Gastroesophageal sphincter (tissue), 4 donors: Measurements from ENCODE around the gene EPC2. TPM values are rescaled to one million over a fixed set of nuclear protein-coding genes. Genes with fewer than 3 reads are reported as not detected.
"Not testable (repeated sequence)": the region's sequence is repeated elsewhere in the genome, so short reads cannot be mapped to it uniquely, and the experiment has no call there.

ENCODE experiments used
- ATAC-seq: fragments of 150-250 bp; one replicate; pipeline ENCODE4 v1.9.1; 2016; ENCODE audit warnings: mild to moderate bottlenecking, moderate library complexity
- H3K27ac ChIP-seq, 4 donors: fragments of 200-600 bp; sonication (generic) in 3 of 4; 1 replicate in 3 of 4; 2 replicates in 1 of 4; pipeline ENCODE4 v1.5.1; 2016 to 2019
- H3K27me3 ChIP-seq: fragments of 200-600 bp; sonication (generic); one replicate; pipeline ENCODE4 v1.5.1; 2019
- H3K36me3 ChIP-seq, 2 donors: fragments of 200-600 bp; sonication (generic); one replicate each; pipeline ENCODE4 v1.5.1; 2019; ENCODE audit warnings: control low read depth in 1 of 2
- H3K4me1 ChIP-seq, 3 donors: fragments of 200-600 bp; sonication (generic); 1 replicate in 2 of 3; 2 replicates in 1 of 3; pipeline ENCODE4 v1.5.1; 2016 to 2019; ENCODE audit warnings: control low read depth in 2 of 3
- H3K4me3 ChIP-seq, 2 donors: fragments of 200-600 bp; sonication (generic); one replicate each; pipeline ENCODE4 v1.5.1; 2019; ENCODE audit warnings: mild to moderate bottlenecking in 1 of 2, moderate library complexity in 1 of 2
- H3K9me3 ChIP-seq, 3 donors: fragments of 200-600 bp; sonication (generic); one replicate each; pipeline ENCODE4 v1.5.1; 2017 to 2019; ENCODE audit warnings: control low read depth in 2 of 3
- EP300 ChIP-seq: sonication (generic); formaldehyde crosslinking; IDR thresholded peaks from one replicate; pipeline ENCODE4 v1.6.1; 2017; ENCODE audit warnings: antibody characterized with exemption, mild to moderate bottlenecking
- POLR2A ChIP-seq, 2 donors: fragments of 450-650 bp; IDR thresholded peaks; one replicate each; pipeline ENCODE4 v1.6.1; 2017; ENCODE audit warnings: antibody characterized with exemption in 2 of 2, mild to moderate bottlenecking in 2 of 2, moderate library complexity in 1 of 2
- POLR2AphosphoS5 ChIP-seq: sonication (generic); formaldehyde crosslinking; IDR thresholded peaks from one replicate; pipeline ENCODE4 v1.6.1; 2017; ENCODE audit warnings: antibody characterized with exemption
- WGBS, 2 donors: methylation state at CpG; one replicate each; pipeline ENCODE4 v1.1.5; 2018; ENCODE audit warnings: low coverage in 1 of 2; 5-methylcytosine and 5-hydroxymethylcytosine counted together
- total RNA-seq, 4 donors: library from RNA; depleted of rRNA; stranded (reverse); fragments of >200 nt; gene quantifications; one replicate each; pipeline ENCODE4 v1.1.0, GENCODE V29; 2016
- TF ChIP-seq, protein P1 (sequence below), 4 experiments: fragments of 200-600 bp in 2 of 4; fragments of 450-650 bp in 2 of 4; sonication (generic) in 1 of 4; IDR thresholded peaks; one replicate each; pipeline ENCODE4 v1.5.1; 2017 to 2019; ENCODE audit warnings: antibody characterized with exemption in 4 of 4, mild to moderate bottlenecking in 2 of 4, moderate library complexity in 2 of 4

The EPC2 gene
- total RNA-seq, 4 donors from 2014 or later: 25.4 to 38.4 (median 30.7) TPM

DNA sequence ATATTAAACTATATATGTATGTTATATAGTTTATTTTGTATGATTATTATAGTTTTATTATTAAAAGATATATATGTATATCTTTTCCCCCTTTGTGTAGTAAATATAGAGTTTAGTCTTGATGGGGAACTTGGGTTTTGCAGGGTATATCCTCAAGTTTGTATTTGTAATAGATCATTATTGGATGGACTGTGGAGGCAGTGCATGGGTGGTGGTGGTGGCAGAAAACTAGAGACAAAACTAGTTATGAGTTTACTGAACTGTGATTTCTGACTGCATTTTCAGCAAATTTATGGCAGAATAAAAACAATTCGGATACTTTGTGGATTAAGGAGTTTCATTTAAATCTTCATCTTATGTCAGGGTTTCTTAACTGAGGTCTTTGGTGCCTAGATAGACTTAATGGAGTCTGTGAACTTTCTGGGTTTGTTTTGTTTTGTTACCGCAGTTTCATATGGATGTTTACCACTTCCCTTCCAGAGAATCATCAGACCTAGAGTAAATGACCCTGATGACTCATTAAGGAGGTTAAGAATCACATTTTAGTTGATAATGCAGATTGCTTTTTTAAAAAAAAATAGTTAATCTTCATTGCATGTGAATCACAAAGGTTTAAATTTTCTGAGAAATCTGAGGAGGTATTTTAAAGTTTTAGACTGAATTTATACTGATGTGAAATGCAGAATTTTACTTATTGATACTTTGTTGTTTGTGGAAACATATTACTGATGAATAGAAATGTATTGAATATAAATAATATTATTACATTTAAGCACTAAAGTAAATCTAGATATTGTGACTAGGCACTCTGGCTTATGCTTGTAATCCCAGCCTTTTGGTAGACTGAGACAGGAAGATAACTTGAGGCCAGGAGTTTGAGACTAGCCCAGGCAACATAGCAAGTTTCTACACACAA lies 14.5 kb downstream of the EPC2 start:
- H3K27ac ChIP-seq: no peak overlapping the region
- WGBS, 2 donors: 43 to 49% methylated on average over 2 of the region's 2 CpGs
- no peaks in the 10 kb centered on the region for H3K36me3 ChIP-seq
- no peaks in the 10 kb centered on the region for H3K27me3 ChIP-seq
- no peak for TF ChIP-seq POLR2A (IDR thresholded peaks at IDR 0.05)
- peaks cover 6 to 67% (median 11%) of the 10 kb centered on the region in 3 donors for H3K4me1 ChIP-seq
- no peaks in the 10 kb centered on the region for H3K9me3 ChIP-seq
- no peak overlapping the region for H3K4me3 ChIP-seq
- no peak for ATAC-seq

DNA sequence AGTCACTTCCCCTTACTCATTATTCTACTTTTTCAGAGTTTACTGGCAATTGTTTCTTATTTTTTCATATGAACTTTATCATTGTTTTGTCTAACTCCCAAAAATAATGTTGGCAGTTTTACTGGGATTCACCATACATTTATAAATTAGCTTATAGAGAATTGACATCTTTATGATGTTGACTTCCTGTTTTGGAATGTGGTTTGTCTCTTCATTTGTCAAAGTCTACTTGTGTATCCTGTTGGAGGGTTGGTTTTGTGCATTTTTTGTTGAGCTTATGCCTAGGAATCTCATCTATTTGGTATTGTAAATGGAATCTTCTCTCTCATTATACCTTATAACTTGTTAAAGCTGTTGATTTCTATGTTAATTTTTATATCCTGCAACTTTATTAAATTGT lies 16.4 kb downstream of the EPC2 start:
- Histone ChIP-seq H3K4me1 (peaks cover 6 to 48% (median 11%) of the 10 kb centered on the region in 3 donors), H3K27me3 (no peaks in the 10 kb centered on the region), H3K4me3 (no peak overlapping the region), H3K9me3 (no peaks in the 10 kb centered on the region), H3K36me3 (no peaks in the 10 kb centered on the region), H3K27ac (no peak overlapping the region)
- no peak for ATAC-seq
- TF ChIP-seq, protein P1, sequence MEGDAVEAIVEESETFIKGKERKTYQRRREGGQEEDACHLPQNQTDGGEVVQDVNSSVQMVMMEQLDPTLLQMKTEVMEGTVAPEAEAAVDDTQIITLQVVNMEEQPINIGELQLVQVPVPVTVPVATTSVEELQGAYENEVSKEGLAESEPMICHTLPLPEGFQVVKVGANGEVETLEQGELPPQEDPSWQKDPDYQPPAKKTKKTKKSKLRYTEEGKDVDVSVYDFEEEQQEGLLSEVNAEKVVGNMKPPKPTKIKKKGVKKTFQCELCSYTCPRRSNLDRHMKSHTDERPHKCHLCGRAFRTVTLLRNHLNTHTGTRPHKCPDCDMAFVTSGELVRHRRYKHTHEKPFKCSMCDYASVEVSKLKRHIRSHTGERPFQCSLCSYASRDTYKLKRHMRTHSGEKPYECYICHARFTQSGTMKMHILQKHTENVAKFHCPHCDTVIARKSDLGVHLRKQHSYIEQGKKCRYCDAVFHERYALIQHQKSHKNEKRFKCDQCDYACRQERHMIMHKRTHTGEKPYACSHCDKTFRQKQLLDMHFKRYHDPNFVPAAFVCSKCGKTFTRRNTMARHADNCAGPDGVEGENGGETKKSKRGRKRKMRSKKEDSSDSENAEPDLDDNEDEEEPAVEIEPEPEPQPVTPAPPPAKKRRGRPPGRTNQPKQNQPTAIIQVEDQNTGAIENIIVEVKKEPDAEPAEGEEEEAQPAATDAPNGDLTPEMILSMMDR (IDR thresholded peaks at IDR 0.05): no peak
- TF ChIP-seq EP300: no peak
- TF ChIP-seq POLR2AphosphoS5: no peak
- no peak for TF ChIP-seq POLR2A (IDR thresholded peaks at IDR 0.05)

DNA sequence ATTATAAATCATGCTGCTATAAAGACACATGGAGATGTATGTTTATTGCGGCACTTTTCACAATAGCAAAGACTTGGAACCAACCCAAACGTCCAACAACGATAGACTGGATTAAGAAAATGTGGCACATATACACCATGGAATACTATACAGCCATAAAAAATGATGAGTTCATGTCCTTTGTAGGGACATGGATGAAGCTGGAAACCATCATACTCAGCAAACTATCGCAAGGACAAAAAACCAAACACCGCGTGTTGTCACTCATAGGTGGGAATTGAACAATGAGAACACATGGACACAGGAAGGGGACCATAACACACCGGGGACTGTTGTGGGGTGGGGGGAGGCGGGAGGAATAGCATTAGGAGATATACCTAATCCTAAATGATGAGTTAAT lies 17.8 kb downstream of the EPC2 start:
- not testable (repeated sequence) for H3K36me3 ChIP-seq, H3K9me3 ChIP-seq, H3K27ac ChIP-seq, H3K27me3 ChIP-seq, H3K4me3 ChIP-seq, ATAC-seq
- H3K4me1 ChIP-seq: peaks cover 5 to 48% (median 6%) of the 10 kb centered on the region in 3 donors
- 94 to 96% methylated on average over 8 of the region's 8 CpGs for WGBS, 2 donors

GRCh38 chr2:148664229-148664628 lies 19.7 kb downstream of the EPC2 start:
- 82 to 93% methylated on average over 7 to 8 of the region's 8 CpGs for WGBS, 2 donors
- no peak for TF ChIP-seq POLR2AphosphoS5
- TF ChIP-seq EP300: no peak
- no peak for TF ChIP-seq POLR2A (IDR thresholded peaks at IDR 0.05)
- TF ChIP-seq, protein P1 (IDR thresholded peaks at IDR 0.05): no peak
- ATAC-seq: no peak
- Histone ChIP-seq H3K9me3 (no peaks in the 10 kb centered on the region), H3K27me3 (no peaks in the 10 kb centered on the region), H3K4me1 (peaks cover 4 to 40% (median 5%) of the 10 kb centered on the region in 3 donors), H3K4me3 (no peak overlapping the region), H3K36me3 (no peaks in the 10 kb centered on the region), H3K27ac (no peak overlapping the region)

GRCh38 chr2:148666555-148666954 lies 22.0 kb downstream of the EPC2 start:
- TF ChIP-seq, protein P1 (IDR thresholded peaks at IDR 0.05): no peak
- no peak for TF ChIP-seq POLR2AphosphoS5
- no peak overlapping the region for H3K27ac ChIP-seq
- H3K4me1 ChIP-seq: peaks cover 0 to 43% (median 2%) of the 10 kb centered on the region in 3 donors
- H3K36me3 ChIP-seq: no peaks in the 10 kb centered on the region
- no peaks in the 10 kb centered on the region for H3K9me3 ChIP-seq
- H3K27me3 ChIP-seq: no peaks in the 10 kb centered on the region
- no peak for ATAC-seq
- no peak overlapping the region for H3K4me3 ChIP-seq

DNA sequence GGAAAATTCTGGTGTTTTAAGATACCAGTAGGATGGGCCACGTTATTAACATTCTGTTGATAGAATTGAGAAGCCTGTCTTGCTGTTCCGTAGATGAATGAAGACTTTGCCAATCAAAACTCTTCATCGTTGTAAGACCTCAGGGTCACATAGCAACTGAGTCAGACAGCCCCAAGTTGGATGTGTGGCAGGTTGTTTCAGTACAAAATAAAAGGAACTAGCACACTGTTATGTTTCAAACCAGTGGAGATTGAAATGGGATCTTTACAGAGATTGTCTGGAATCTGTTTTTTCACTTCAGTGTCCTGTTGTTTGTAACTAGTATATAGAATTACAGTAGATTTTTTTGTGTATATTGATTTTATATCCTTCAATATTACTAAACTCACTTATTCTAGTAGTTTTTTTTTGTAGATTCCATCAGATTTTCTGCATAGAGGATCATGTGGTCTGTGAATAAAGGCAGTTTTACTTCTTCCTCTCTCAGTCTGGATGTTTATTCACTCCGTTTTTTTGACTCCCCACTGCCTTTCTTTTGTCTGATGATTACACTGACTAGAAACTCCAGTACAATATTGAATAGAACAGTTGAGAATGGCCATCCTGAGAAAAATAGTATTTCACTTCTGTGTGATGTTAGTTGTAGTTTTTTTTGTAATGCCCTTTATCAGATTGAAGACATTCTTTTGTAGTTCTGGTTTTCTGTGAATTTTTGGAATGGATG lies 22.7 kb downstream of the EPC2 start:
- Histone ChIP-seq H3K4me1 (peaks cover 0 to 43% (median 2%) of the 10 kb centered on the region in 3 donors), H3K27ac (no peak overlapping the region), H3K27me3 (no peaks in the 10 kb centered on the region), H3K4me3 (no peak overlapping the region), H3K9me3 (no peaks in the 10 kb centered on the region), H3K36me3 (no peaks in the 10 kb centered on the region)
- no peak for ATAC-seq
- 56 to 64% methylated on average over 3 to 4 of the region's 4 CpGs for WGBS, 2 donors
- TF ChIP-seq POLR2AphosphoS5: no peak
- TF ChIP-seq, protein P1 (IDR thresholded peaks at IDR 0.05): no peak
